Measurements from ENCODE around the gene S100A2. TPM values are rescaled to one million over a fixed set of nuclear protein-coding genes. Genes with fewer than 3 reads are reported as not detected.

S100A2 gene
- total and polyA plus RNA-seq, 10 donors, result 0.60 to 5.2 (median 0.97) TPM; not detected in 5

- DNase-seq, result peak; percentile 84
- peak overlapping the region; percentile 24 to 65 (median 38) for H3K4me3 ChIP-seq
- intact Hi-C loops (cut with DNase I; ENCODE audit: low total_unique reads), result no loop called here
- H3K36me3 ChIP-seq, result peaks cover 0 to 26% (median 0%) of the 10 kb centered on the region in 6 donors
- H3K9me3 ChIP-seq, result no peaks in the 10 kb centered on the region
- H3K4me1 ChIP-seq, result peaks cover 5 to 64% (median 28%) of the 10 kb centered on the region in 6 donors
- no peak for TF ChIP-seq CTCF (IDR thresholded peaks at IDR 0.05 in 8 of 11, conservative IDR thresholded peaks at IDR 0.05 in 3 of 11)
- peak; percentile 80 to 92 (median 90) for TF ChIP-seq POLR2AphosphoS5 (IDR thresholded peaks at IDR 0.05)
- peak in 1 of 3 donors; percentile 61 for TF ChIP-seq POLR2A (IDR thresholded peaks at IDR 0.05)
- H3K27ac ChIP-seq, result peak overlapping the region; percentile 71 to 95 (median 88)
- H3K27me3 ChIP-seq (replicated peaks in 1 of 7), result no peaks in the 10 kb centered on the region
- 52 to 75% (median 69%) methylated on average over 15 to 19 of the region's 19 CpGs for WGBS, 5 donors
Observed at GRCh38 chr1:153608742-153609584, 43.3 kb upstream of the S100A2 start.

DNA sequence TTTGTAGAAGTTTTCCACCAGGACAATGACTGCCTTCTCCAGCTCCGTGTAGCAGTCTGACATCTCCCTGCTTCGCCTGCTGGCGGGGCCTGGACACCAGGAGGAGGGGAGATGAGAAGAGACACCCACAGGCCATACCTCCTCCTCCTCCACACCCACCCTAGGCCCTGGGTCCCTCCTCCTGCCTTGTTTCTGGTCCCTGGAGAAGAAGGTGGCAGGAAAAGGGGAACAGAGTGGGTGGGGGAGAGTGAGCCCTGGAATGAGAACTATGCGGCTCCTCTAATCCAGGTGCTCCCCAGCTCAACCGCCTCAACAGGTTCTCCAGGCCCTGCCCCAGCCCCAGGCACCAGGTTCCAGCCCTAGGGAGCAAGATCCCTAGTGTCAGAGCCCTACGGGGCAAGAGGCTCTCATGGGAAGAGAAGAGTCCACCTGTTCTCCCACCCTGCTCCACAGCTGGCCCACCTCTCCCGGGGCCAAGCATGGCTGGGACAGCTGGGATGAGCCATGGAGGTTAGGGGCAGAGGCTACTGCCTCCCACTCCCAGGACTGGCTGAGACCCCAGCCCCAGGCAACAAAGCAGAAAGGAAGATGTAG lies 42.5 kb upstream of the S100A2 start:
- Histone ChIP-seq H3K4me3 (peak overlapping the region; percentile 24 to 65 (median 38)), H3K9me3 (no peaks in the 10 kb centered on the region), H3K4me1 (peaks cover 5 to 59% (median 27%) of the 10 kb centered on the region in 6 donors), H3K27ac (peak overlapping the region; percentile 71 to 95 (median 88)), H3K36me3 (peaks cover 0 to 26% (median 0%) of the 10 kb centered on the region in 6 donors), H3K27me3 (replicated peaks in 1 of 7) (no peaks in the 10 kb centered on the region)
- intact Hi-C loops (cut with DNase I; ENCODE audit: low total_unique reads), result no loop called here
- 65 to 83% (median 70%) methylated on average over 7 of the region's 7 CpGs for WGBS, 5 donors
- no peak for TF ChIP-seq POLR2A (IDR thresholded peaks at IDR 0.05)
- TF ChIP-seq POLR2AphosphoS5 (IDR thresholded peaks at IDR 0.05), result peak in 1 of 3 donors; percentile 19
- DNase-seq, result peak; percentile 60

DNA sequence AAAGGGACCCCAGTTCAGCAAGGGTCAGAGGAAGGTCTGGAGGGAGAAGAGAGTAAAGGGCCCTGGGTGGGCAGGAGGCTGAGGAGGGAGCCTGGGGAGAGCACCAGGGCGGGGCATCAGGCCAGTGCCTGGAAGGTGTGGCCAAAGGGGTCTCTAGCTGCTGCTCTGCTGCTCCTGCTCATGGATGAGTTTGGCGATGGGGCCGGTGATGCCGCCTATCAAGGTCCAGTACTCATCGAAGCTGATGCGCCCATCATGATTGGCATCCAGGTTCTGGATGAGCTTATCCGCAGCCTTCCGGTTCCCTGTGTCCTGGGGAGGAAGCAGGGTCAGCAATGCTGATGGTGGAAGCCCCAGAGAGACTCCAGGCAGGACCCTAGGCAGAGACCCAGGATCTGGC lies 41.7 kb upstream of the S100A2 start:
- no peak for TF ChIP-seq POLR2AphosphoS5 (IDR thresholded peaks at IDR 0.05)
- no peak for TF ChIP-seq CTCF (IDR thresholded peaks at IDR 0.05 in 8 of 11, conservative IDR thresholded peaks at IDR 0.05 in 3 of 11)
- no peak for TF ChIP-seq POLR2A (IDR thresholded peaks at IDR 0.05)
- no peaks in the 10 kb centered on the region for H3K27me3 ChIP-seq (replicated peaks in 1 of 7)
- peak overlapping the region in 7 of 8 donors; percentile 85 to 95 (median 88) for H3K27ac ChIP-seq
- no peaks in the 10 kb centered on the region for H3K9me3 ChIP-seq
- peak overlapping the region in 6 of 8 donors; percentile 30 to 65 (median 42) for H3K4me3 ChIP-seq
- peaks cover 5 to 55% (median 27%) of the 10 kb centered on the region in 6 donors for H3K4me1 ChIP-seq
- peaks cover 0 to 26% (median 0%) of the 10 kb centered on the region in 6 donors for H3K36me3 ChIP-seq
- peak; percentile 64 for DNase-seq
- WGBS, 5 donors, result 64 to 84% (median 80%) methylated on average over 4 to 8 of the region's 8 CpGs
- intact Hi-C loops (cut with DNase I; ENCODE audit: low total_unique reads), result no loop called here

DNA sequence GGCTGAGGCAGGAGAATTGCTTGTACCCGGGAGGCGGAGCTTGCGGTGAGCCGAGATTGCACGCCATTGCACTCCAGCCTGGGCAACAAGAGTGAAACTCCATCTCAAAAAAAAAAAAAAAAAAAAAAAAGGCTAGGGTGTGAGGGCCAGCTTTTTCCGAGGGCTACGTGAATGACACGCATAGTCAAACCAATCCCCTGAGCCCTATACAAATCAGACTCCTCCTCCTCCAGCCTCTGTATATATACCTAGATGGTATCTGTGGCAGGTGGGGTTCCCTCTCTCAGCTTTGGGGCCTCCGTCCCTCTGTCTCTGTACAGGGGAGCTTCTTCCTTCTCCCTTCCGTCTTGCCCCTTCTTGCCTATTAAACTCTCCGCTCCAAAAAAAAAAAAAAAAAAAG lies 40.5 kb upstream of the S100A2 start:
- H3K27me3 ChIP-seq (replicated peaks in 1 of 7), result no peaks in the 10 kb centered on the region
- peak overlapping the region in 4 of 8 donors; percentile 88 to 95 (median 89) for H3K27ac ChIP-seq
- H3K4me1 ChIP-seq, result peaks cover 5 to 60% (median 27%) of the 10 kb centered on the region in 6 donors
- peaks cover 0 to 26% (median 0%) of the 10 kb centered on the region in 6 donors for H3K36me3 ChIP-seq
- no peak overlapping the region for H3K4me3 ChIP-seq
- intact Hi-C loops (cut with DNase I; ENCODE audit: low total_unique reads), result no loop called here
- TF ChIP-seq POLR2A (IDR thresholded peaks at IDR 0.05) (no peak), POLR2AphosphoS5 (IDR thresholded peaks at IDR 0.05) (no peak), CTCF (IDR thresholded peaks at IDR 0.05 in 8 of 11, conservative IDR thresholded peaks at IDR 0.05 in 3 of 11) (no peak)
- peak; percentile 22 for DNase-seq
- no peaks in the 10 kb centered on the region for H3K9me3 ChIP-seq
- 84 to 93% (median 91%) methylated on average over 11 of the region's 11 CpGs for WGBS, 5 donors

Data from spleen (tissue), 11 donors.